H1 (cell line): ENCODE data around the gene ANP32A. TPM values are rescaled to one million over a fixed set of nuclear protein-coding genes. Genes with fewer than 3 reads are reported as not detected.

Experiments
- CTCF ChIA-PET: fragments of 300-600 bp; sonication (Branson Sonifier 250); formaldehyde crosslinking; loops from one replicate; lab custom pipeline; 2021; ENCODE audit not compliant: partially characterized antibody; lab: Charles Lee
- POLR2A ChIA-PET: fragments of 300-600 bp; sonication (Branson Sonifier 250); formaldehyde crosslinking; loops from one replicate; lab custom pipeline; 2021; ENCODE audit warnings: inconsistent platforms; ENCODE audit not compliant: partially characterized antibody; lab: Charles Lee
- DNase-seq, 2 experiments: peaks; one replicate each; pipeline versions ENCODE4 v3.0.0 to v3.0.0-alpha.2; 2010 to 2022; ENCODE audit warnings: low spot score in 2 of 2, low read depth in 1 of 2, mixed read lengths in 1 of 2
- FAIRE-seq: peaks from 2 replicates; lab custom pipeline; 2011; peaks lifted over from hg19 to GRCh38; lab: Jason Lieb, UNC
- H2AFZ ChIP-seq: 2 replicates; pipeline ENCODE4 v1.8.1; 2012; ENCODE audit warnings: low read length, inconsistent platforms
- H2AK5ac ChIP-seq: 2 replicates; pipeline ENCODE4 v1.6.1; 2013; ENCODE audit warnings: low read depth, low read length
- H2BK120ac ChIP-seq: replicated peaks from 2 replicates; pipeline ENCODE3; 2013; ENCODE audit warnings: low read depth, low read length, inconsistent platforms
- H2BK12ac ChIP-seq: 2 replicates; pipeline ENCODE4 v1.6.1; 2013; ENCODE audit warnings: low read depth, low read length
- H2BK15ac ChIP-seq: 2 replicates; pipeline ENCODE4 v1.6.1; 2013; ENCODE audit warnings: low read length
- H2BK20ac ChIP-seq: 2 replicates; pipeline ENCODE4 v1.6.1; 2013; ENCODE audit warnings: low read length
- H2BK5ac ChIP-seq: 2 replicates; pipeline ENCODE4 v1.6.1; 2013; ENCODE audit warnings: low read depth, low read length
- H3K14ac ChIP-seq: 2 replicates; pipeline ENCODE4 v1.6.1; 2013; ENCODE audit warnings: inconsistent platforms; ENCODE audit not compliant: insufficient read length
- H3K18ac ChIP-seq: 2 replicates; pipeline ENCODE4 v1.6.1; 2013; ENCODE audit warnings: low read length; ENCODE audit errors: extremely low read depth
- H3K23ac ChIP-seq: 2 replicates; pipeline ENCODE4 v1.6.1; 2013; ENCODE audit warnings: inconsistent platforms; ENCODE audit not compliant: insufficient read length
- H3K23me2 ChIP-seq: 2 replicates; pipeline ENCODE4 v1.6.1; 2013; ENCODE audit warnings: low read depth, low read length
- H3K27ac ChIP-seq: 2 replicates; pipeline ENCODE4 v1.6.1; 2011; ENCODE audit warnings: low read depth, low read length, inconsistent platforms
- H3K27me3 ChIP-seq, 4 experiments: replicated peaks in 1 of 4; 1 replicate in 1 of 4; 2 replicates in 3 of 4; pipeline versions ENCODE4 v1.6.1 to v1.8.1; 2011 to 2013; ENCODE audit warnings: low read length in 3 of 4, mild to moderate bottlenecking in 3 of 4, inconsistent platforms in 2 of 4, mixed read lengths in 2 of 4, moderate library complexity in 1 of 4; ENCODE audit not compliant: control insufficient read depth in 3 of 4, insufficient read depth in 3 of 4; ENCODE audit errors: extremely low read depth in 1 of 4
- H3K36me3 ChIP-seq, 4 experiments: 2 replicates each; pipeline versions ENCODE4 v1.6.1 to v1.8.1; 2011 to 2013; ENCODE audit warnings: mild to moderate bottlenecking in 4 of 4, low read length in 3 of 4, moderate library complexity in 2 of 4, control low read depth in 1 of 4, inconsistent platforms in 1 of 4; ENCODE audit not compliant: insufficient read depth in 4 of 4, control insufficient read depth in 2 of 4
- H3K4ac ChIP-seq: replicated peaks from 2 replicates; pipeline ENCODE3; 2013; ENCODE audit warnings: low read length, low read depth, mixed read lengths, inconsistent platforms; ENCODE audit not compliant: insufficient read length
- H3K4me1 ChIP-seq, 4 experiments: replicated peaks in 1 of 4; 1 replicate in 1 of 4; 2 replicates in 3 of 4; pipeline versions ENCODE4 v1.6.1 to v1.8.1; 2011 to 2013; ENCODE audit warnings: low read length in 3 of 4, inconsistent platforms in 2 of 4, mixed read lengths in 1 of 4; ENCODE audit not compliant: insufficient read depth in 4 of 4, control insufficient read depth in 3 of 4
- H3K4me2 ChIP-seq, 2 experiments: 2 replicates each; pipeline versions ENCODE4 v1.6.1 to v1.8.1; 2011 to 2013; ENCODE audit warnings: low read depth in 2 of 2, low read length in 2 of 2, control low read depth in 1 of 2, inconsistent platforms in 1 of 2, mild to moderate bottlenecking in 1 of 2; ENCODE audit not compliant: insufficient read depth in 1 of 2
- H3K4me3 ChIP-seq, 4 experiments: fragments of 200-600, 300-600 bp in 1 of 4; sonication (generic), shearing (Covaris generic), sonication (Bioruptor Twin) in 1 of 4; 2 replicates each; pipeline versions ENCODE4 v1.5.1 to v1.8.1; 2011 to 2016; ENCODE audit warnings: low read length in 4 of 4, low read depth in 3 of 4, control low read depth in 2 of 4, inconsistent platforms in 2 of 4, mild to moderate bottlenecking in 2 of 4, mixed read lengths in 1 of 4, moderate library complexity in 1 of 4; ENCODE audit not compliant: insufficient read depth in 2 of 4; ENCODE audit errors: extremely low read depth in 1 of 4
- H3K56ac ChIP-seq: replicated peaks from 2 replicates; pipeline ENCODE3; 2013; ENCODE audit warnings: low read depth, mild to moderate bottlenecking, mixed read lengths, low read length, inconsistent platforms; ENCODE audit not compliant: insufficient read length
- H3K79me1 ChIP-seq: 2 replicates; pipeline ENCODE4 v1.6.1; 2013; ENCODE audit warnings: low read depth, low read length, control low read depth
- H3K79me2 ChIP-seq, 2 experiments: 2 replicates each; pipeline versions ENCODE4 v1.6.1 to v1.8.1; 2012 to 2013; ENCODE audit warnings: low read length in 2 of 2, mild to moderate bottlenecking in 2 of 2, inconsistent platforms in 1 of 2; ENCODE audit not compliant: insufficient read depth in 2 of 2, control insufficient read depth in 1 of 2
- H3K9ac ChIP-seq, 4 experiments: replicated peaks in 1 of 4; 1 replicate in 1 of 4; 2 replicates in 3 of 4; pipeline versions ENCODE4 v1.6.1 to v1.8.1; 2011 to 2013; ENCODE audit warnings: low read depth in 3 of 4, low read length in 3 of 4, control low read depth in 2 of 4, mild to moderate bottlenecking in 2 of 4, moderate library complexity in 2 of 4, inconsistent platforms in 1 of 4; ENCODE audit errors: extremely low read depth in 1 of 4
- H3K9me3 ChIP-seq, 2 experiments: 2 replicates each; pipeline versions ENCODE4 v1.6.1 to v1.8.1; 2012 to 2013; ENCODE audit warnings: mild to moderate bottlenecking in 2 of 2, moderate library complexity in 2 of 2, control low read depth in 1 of 2, inconsistent platforms in 1 of 2, low read depth in 1 of 2, low read length in 1 of 2, mixed read lengths in 1 of 2; ENCODE audit not compliant: insufficient read depth in 2 of 2
- H4K20me1 ChIP-seq, 2 experiments: replicated peaks in 1 of 2; 2 replicates each; pipeline versions ENCODE3 to v1.8.1; 2011 to 2013; ENCODE audit warnings: inconsistent platforms in 2 of 2, low read length in 2 of 2, mild to moderate bottlenecking in 1 of 2; ENCODE audit not compliant: insufficient read depth in 2 of 2, control insufficient read depth in 1 of 2
- H4K5ac ChIP-seq: 2 replicates; pipeline ENCODE4 v1.6.1; 2013; ENCODE audit warnings: low read length, low read depth, mixed read lengths, inconsistent platforms; ENCODE audit not compliant: insufficient read length
- H4K8ac ChIP-seq: 2 replicates; pipeline ENCODE4 v1.8.0; 2013; ENCODE audit warnings: mild to moderate bottlenecking, moderate library complexity, low read length, inconsistent platforms; ENCODE audit not compliant: insufficient read depth; ENCODE audit errors: extremely low read depth
- H4K91ac ChIP-seq: replicated peaks from 2 replicates; pipeline ENCODE3; 2013; ENCODE audit warnings: low read length, mixed read lengths, inconsistent platforms; ENCODE audit not compliant: insufficient read length
- BRCA1 ChIP-seq: IDR thresholded peaks from 2 replicates; pipeline ENCODE4 v1.6.1; 2012; ENCODE audit warnings: low read depth, low read length, improper control_type of control experiment
- CBX5 ChIP-seq: fragments of 300-800, 300-1000 bp; sonication (generic); IDR thresholded peaks from 2 replicates; pipeline ENCODE4 v1.7.1; 2016; ENCODE audit warnings: antibody characterized with exemption, low read length, low read depth
- CBX8 ChIP-seq: fragments of 300-800, 300-1000 bp; sonication (generic); IDR thresholded peaks from 2 replicates; pipeline ENCODE4 v1.7.1; 2016; ENCODE audit warnings: low read depth, low read length, borderline replicate concordance
- EGR1 ChIP-seq: IDR thresholded peaks from 2 replicates; pipeline ENCODE4 v1.6.1; 2011; ENCODE audit warnings: low read depth, low read length, borderline replicate concordance
- GABPA ChIP-seq: IDR thresholded peaks from 2 replicates; pipeline ENCODE4 v1.6.1; 2011; ENCODE audit warnings: mild to moderate bottlenecking, low read length, moderate library complexity, borderline replicate concordance; ENCODE audit not compliant: insufficient read depth
- HDAC6 ChIP-seq: IDR thresholded peaks from one replicate; pipeline ENCODE4 v1.7.1; 2012; ENCODE audit warnings: low read depth, mild to moderate bottlenecking, inconsistent platforms, low read length, moderate library complexity
- JUN ChIP-seq: IDR thresholded peaks from 2 replicates; pipeline ENCODE4 v1.6.1; 2011; ENCODE audit warnings: low read depth, mild to moderate bottlenecking, improper control_type of control experiment, low read length
- KDM4A ChIP-seq: IDR thresholded peaks from one replicate; pipeline ENCODE4 v1.7.1; 2012; ENCODE audit warnings: low read depth, mild to moderate bottlenecking, moderate library complexity, low read length, inconsistent platforms; ENCODE audit not compliant: severe bottlenecking
- POLR2AphosphoS5 ChIP-seq: IDR thresholded peaks from 2 replicates; pipeline ENCODE4 v1.6.1; 2011; ENCODE audit warnings: low read depth, low read length
- RFX5 ChIP-seq: IDR thresholded peaks from 2 replicates; pipeline ENCODE4 v1.6.1; 2011; ENCODE audit warnings: low read depth, low read length, improper control_type of control experiment, borderline replicate concordance
- SIRT6 ChIP-seq: IDR thresholded peaks from one replicate; pipeline ENCODE4 v1.7.1; 2012; ENCODE audit warnings: low read length, inconsistent platforms
- SP1 ChIP-seq: IDR thresholded peaks from 2 replicates; pipeline ENCODE4 v1.6.1; 2011; ENCODE audit warnings: low read depth, low read length
- SUZ12 ChIP-seq: fragments of 200-600 bp; sonication (generic); IDR thresholded peaks from 2 replicates; pipeline ENCODE4 v1.6.1; 2012; ENCODE audit warnings: mild to moderate bottlenecking, inconsistent platforms, low read length, moderate library complexity, mixed read lengths
- TAF7 ChIP-seq: optimal IDR thresholded peaks from 2 replicates; pipeline ENCODE3; 2011; ENCODE audit warnings: low read depth, mild to moderate bottlenecking, inconsistent platforms, low read length, moderate library complexity, borderline replicate concordance
- polyA plus RNA-seq, 7 experiments: library from polyadenylated mRNA; depleted of rRNA in 3 of 7; stranded (reverse) in 5 of 7; unstranded in 2 of 7; fragments of >200 nt in 5 of 7; fragments of 200-250 nt in 2 of 7; gene quantifications; 1 replicate in 5 of 7; 2 replicates in 1 of 7; 4 replicates in 1 of 7; pipeline versions ENCODE4 v1.2.1 to v1.2.3, GENCODE V29; 2011 to 2013; ENCODE audit warnings: missing spikeins in 2 of 7, mixed read lengths in 2 of 7
- total RNA-seq: library from RNA; stranded (reverse); fragmentation: NEBNext Ultra II Directional; extraction: Animal tissue kit (Norgen Biotek cat#: 25700); gene quantifications from 2 replicates; pipeline ENCODE4 v1.2.1, GENCODE V29; 2021
- TF ChIP-seq, protein P1 (sequence below): IDR thresholded peaks from 2 replicates; pipeline ENCODE4 v1.6.1; 2011; ENCODE audit warnings: low read depth, mild to moderate bottlenecking, low read length; ENCODE audit not compliant: insufficient read depth

Gene ANP32A
- total and polyA plus RNA-seq, 2 of the 8 experiments (the other 6 are each of a cell fraction or from before 2014, with no cell fraction given) = 70.8 to 295 TPM

GRCh38 chr15:68781217-68781616 is 39.5 kb downstream of the ANP32A start:
- no peak overlapping the region for H3K4me3 ChIP-seq
- no peak overlapping the region for H4K8ac ChIP-seq
- peaks cover 13% of the 10 kb centered on the region for H3K79me1 ChIP-seq
- H3K9ac ChIP-seq = no peak overlapping the region
- peaks cover 0 to 12% (median 4%) of the 10 kb centered on the region in 4 experiments; a peak in 5 of 7 replicates for H3K4me1 ChIP-seq
- H3K27ac ChIP-seq = no peak overlapping the region
- CTCF ChIA-PET = interaction anchor here (0.7 to 2.6 kb wide), 5 partner anchors 13 to 226 kb away, joined by 3 to 7 read pairs (median 4); no protein-coding TSS in a partner anchor
- no peak overlapping the region for H3K18ac ChIP-seq
- FAIRE-seq = no peak
- no peak overlapping the region for H3K23ac ChIP-seq
- no peak overlapping the region for H3K56ac ChIP-seq
- H3K9me3 ChIP-seq = no peaks in the 10 kb centered on the region
- no peak overlapping the region for H2BK120ac ChIP-seq
- no peak overlapping the region for H2BK12ac ChIP-seq
- peaks cover 13 to 23% of the 10 kb centered on the region in 2 experiments for H4K20me1 ChIP-seq
- no peak overlapping the region for H2BK15ac ChIP-seq
- no peak overlapping the region for H3K4ac ChIP-seq
- no peak for DNase-seq
- POLR2A ChIA-PET = interaction anchor here (0.8 to 1.5 kb wide), 2 partner anchors 15 to 95 kb away, joined by 3 read pairs; no protein-coding TSS in a partner anchor
- H2AK5ac ChIP-seq = no peak overlapping the region
- H3K4me2 ChIP-seq = no peak overlapping the region
- no peak overlapping the region for H2AFZ ChIP-seq
- H3K27me3 ChIP-seq = no peaks in the 10 kb centered on the region
- no peak overlapping the region for H3K14ac ChIP-seq
- peaks cover 12 to 67% (median 37%) of the 10 kb centered on the region in 4 experiments; a peak in 7 of 8 replicates for H3K36me3 ChIP-seq
- no peak overlapping the region for H2BK5ac ChIP-seq
- H3K79me2 ChIP-seq = peaks cover 0 to 9% of the 10 kb centered on the region in 2 experiments; a peak in 1 of 4 replicates
- no peak overlapping the region for H4K91ac ChIP-seq
- no peak overlapping the region for H4K5ac ChIP-seq
- no peaks in the 10 kb centered on the region for H3K23me2 ChIP-seq
- H2BK20ac ChIP-seq = no peak overlapping the region
- TF ChIP-seq SIRT6 = no peak
- TF ChIP-seq, protein P1, sequence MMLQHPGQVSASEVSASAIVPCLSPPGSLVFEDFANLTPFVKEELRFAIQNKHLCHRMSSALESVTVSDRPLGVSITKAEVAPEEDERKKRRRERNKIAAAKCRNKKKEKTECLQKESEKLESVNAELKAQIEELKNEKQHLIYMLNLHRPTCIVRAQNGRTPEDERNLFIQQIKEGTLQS = no peak
- no peak for TF ChIP-seq SUZ12
- TF ChIP-seq TAF7 = no peak
- TF ChIP-seq CBX8 = no peak
- no peak for TF ChIP-seq BRCA1
- TF ChIP-seq KDM4A = no peak
- no peak for TF ChIP-seq SP1
- TF ChIP-seq HDAC6 = no peak
- no peak for TF ChIP-seq CBX5
- TF ChIP-seq POLR2AphosphoS5 = no peak
- no peak for TF ChIP-seq RFX5
- no peak for TF ChIP-seq GABPA
- TF ChIP-seq EGR1 = no peak
- TF ChIP-seq JUN = no peak
